ENCODE results near the gene FREM3.

GRCh38 chr4:143531380-143531779, 169.1 kb downstream of the FREM3 start:
- TF ChIP-seq, protein P1, sequence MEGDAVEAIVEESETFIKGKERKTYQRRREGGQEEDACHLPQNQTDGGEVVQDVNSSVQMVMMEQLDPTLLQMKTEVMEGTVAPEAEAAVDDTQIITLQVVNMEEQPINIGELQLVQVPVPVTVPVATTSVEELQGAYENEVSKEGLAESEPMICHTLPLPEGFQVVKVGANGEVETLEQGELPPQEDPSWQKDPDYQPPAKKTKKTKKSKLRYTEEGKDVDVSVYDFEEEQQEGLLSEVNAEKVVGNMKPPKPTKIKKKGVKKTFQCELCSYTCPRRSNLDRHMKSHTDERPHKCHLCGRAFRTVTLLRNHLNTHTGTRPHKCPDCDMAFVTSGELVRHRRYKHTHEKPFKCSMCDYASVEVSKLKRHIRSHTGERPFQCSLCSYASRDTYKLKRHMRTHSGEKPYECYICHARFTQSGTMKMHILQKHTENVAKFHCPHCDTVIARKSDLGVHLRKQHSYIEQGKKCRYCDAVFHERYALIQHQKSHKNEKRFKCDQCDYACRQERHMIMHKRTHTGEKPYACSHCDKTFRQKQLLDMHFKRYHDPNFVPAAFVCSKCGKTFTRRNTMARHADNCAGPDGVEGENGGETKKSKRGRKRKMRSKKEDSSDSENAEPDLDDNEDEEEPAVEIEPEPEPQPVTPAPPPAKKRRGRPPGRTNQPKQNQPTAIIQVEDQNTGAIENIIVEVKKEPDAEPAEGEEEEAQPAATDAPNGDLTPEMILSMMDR (IDR thresholded peaks at IDR 0.05): no peak
- TF ChIP-seq POLR2A (IDR thresholded peaks at IDR 0.05): no peak
